ENCODE results near the gene ICE2. TPM values are rescaled to one million over a fixed set of nuclear protein-coding genes. Genes with fewer than 3 reads are reported as not detected.
A peak's percentile ranks its signal among the peaks of the same experiment; 100 is the strongest.

ICE2 gene
- total RNA-seq, 1 donor from 2014 or later, result 67.2 TPM

DNA sequence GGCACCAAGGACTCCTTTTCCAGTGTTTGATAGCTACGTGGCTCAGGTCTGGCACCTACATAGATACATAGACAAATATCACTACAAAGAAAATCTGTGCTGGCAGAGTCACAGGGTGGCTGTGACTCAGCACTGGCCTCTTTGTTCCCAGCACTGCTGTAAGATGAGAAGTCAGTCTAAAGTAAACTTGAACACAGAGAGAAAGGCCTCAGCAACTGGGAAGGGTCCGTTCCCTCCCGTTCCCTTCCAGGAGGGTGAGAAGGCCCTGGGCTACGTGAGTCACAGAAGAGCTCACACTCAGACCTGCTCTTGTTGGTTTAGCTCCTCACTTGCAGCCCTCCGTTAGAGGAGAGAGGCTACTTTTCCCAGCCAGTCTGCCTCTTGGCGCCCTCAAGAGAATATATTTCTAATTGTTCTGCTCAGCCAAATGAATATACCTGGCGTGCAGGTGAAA is 104.3 kb downstream of the ICE2 start:
- H3K27ac Mint-ChIP-seq, result peak overlapping the region; percentile 97
- H3K9me3 Mint-ChIP-seq, result no peaks in the 10 kb centered on the region
- peaks cover 43% of the 10 kb centered on the region for H3K36me3 Mint-ChIP-seq
- TF ChIP-seq CTCF (IDR thresholded peaks at IDR 0.05; ENCODE audit: unreplicated experiment), result no peak
- H3K4me3 Mint-ChIP-seq, result no peak overlapping the region
- H3K4me1 Mint-ChIP-seq, result peaks cover 79% of the 10 kb centered on the region
- H3K27me3 Mint-ChIP-seq (ENCODE audit: low read depth), result no peaks in the 10 kb centered on the region
- no peak for DNase-seq (ENCODE audit: low spot score in 2 of 2, unreplicated experiment in 2 of 2)

GRCh38 chr15:60374209-60374608 is 104.7 kb downstream of the ICE2 start:
- DNase-seq (ENCODE audit: low spot score in 2 of 2, unreplicated experiment in 2 of 2), result no peak
- no peak overlapping the region for H3K4me3 Mint-ChIP-seq
- H3K27ac Mint-ChIP-seq, result peak overlapping the region; percentile 97
- no peaks in the 10 kb centered on the region for H3K27me3 Mint-ChIP-seq (ENCODE audit: low read depth)
- H3K9me3 Mint-ChIP-seq, result no peaks in the 10 kb centered on the region
- no peak for TF ChIP-seq CTCF (IDR thresholded peaks at IDR 0.05; ENCODE audit: unreplicated experiment)
- peaks cover 79% of the 10 kb centered on the region for H3K4me1 Mint-ChIP-seq
- peaks cover 47% of the 10 kb centered on the region for H3K36me3 Mint-ChIP-seq

- no peak for TF ChIP-seq CTCF (IDR thresholded peaks at IDR 0.05; ENCODE audit: unreplicated experiment)
- Mint-ChIP-seq H3K9me3 (no peaks in the 10 kb centered on the region), H3K36me3 (peaks cover 49% of the 10 kb centered on the region), H3K27ac (peak overlapping the region; percentile 97), H3K4me3 (no peak overlapping the region), H3K27me3 (ENCODE audit: low read depth) (no peaks in the 10 kb centered on the region), H3K4me1 (peaks cover 79% of the 10 kb centered on the region)
- no peak for DNase-seq (ENCODE audit: low spot score in 2 of 2, unreplicated experiment in 2 of 2)
These were observed 105.2 kb downstream of the ICE2 start for GRCh38 chr15:60373745-60374144.

- TF ChIP-seq CTCF (IDR thresholded peaks at IDR 0.05; ENCODE audit: unreplicated experiment), result no peak
- Mint-ChIP-seq H3K27ac (peak overlapping the region; percentile 97), H3K9me3 (no peaks in the 10 kb centered on the region), H3K4me1 (peaks cover 79% of the 10 kb centered on the region), H3K4me3 (no peak overlapping the region), H3K27me3 (ENCODE audit: low read depth) (no peaks in the 10 kb centered on the region), H3K36me3 (peaks cover 54% of the 10 kb centered on the region)
- no peak for DNase-seq (ENCODE audit: low spot score in 2 of 2, unreplicated experiment in 2 of 2)
These were observed 105.6 kb downstream of the ICE2 start for GRCh38 chr15:60373327-60373726.

DNA sequence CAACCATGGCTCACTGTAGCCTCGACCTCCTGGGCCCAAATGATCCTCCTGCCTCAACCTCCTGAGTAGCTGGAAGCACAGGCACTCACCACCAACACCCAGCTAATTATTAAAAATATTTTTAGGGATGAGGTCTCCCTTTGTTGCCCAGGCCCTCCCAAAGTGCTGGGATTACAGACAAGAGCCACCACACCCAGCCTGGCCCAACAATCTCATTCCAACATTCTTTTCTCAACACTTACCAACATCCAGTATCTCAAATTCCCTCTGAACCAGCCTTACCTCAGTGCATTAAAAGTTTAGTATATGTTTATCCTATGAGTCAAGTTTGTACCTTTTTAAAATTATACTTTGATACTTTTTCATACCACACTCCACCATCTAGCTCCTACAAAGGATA is 106.2 kb downstream of the ICE2 start:
- H3K27me3 Mint-ChIP-seq (ENCODE audit: low read depth), result no peaks in the 10 kb centered on the region
- peaks cover 77% of the 10 kb centered on the region for H3K4me1 Mint-ChIP-seq

More for the DNA sequence above, 106.2 kb downstream of the ICE2 start:
- H3K9me3 Mint-ChIP-seq, result no peaks in the 10 kb centered on the region
- TF ChIP-seq CTCF (IDR thresholded peaks at IDR 0.05; ENCODE audit: unreplicated experiment), result no peak
- peaks cover 52% of the 10 kb centered on the region for H3K36me3 Mint-ChIP-seq
- peak overlapping the region; percentile 97 for H3K27ac Mint-ChIP-seq
- no peak overlapping the region for H3K4me3 Mint-ChIP-seq
- DNase-seq (ENCODE audit: low spot score in 2 of 2, unreplicated experiment in 2 of 2), result no peak
